Ramos (cell line): Measurements from ENCODE around the gene ASB14.

Experiments used
- in situ Hi-C: fragments of 300-500 bp; cut with MboI; formaldehyde crosslinking; loops from one replicate; pipeline ENCODE4 v1.14.3; 2022; ENCODE audit warnings: low sequenced_read_pairs; ENCODE audit not compliant: unreplicated experiment

The ASB14 gene

GRCh38 chr3:57261929-57262328 lies 30.6 kb downstream of the ASB14 start:
- in situ Hi-C loops, result no loop called here

DNA sequence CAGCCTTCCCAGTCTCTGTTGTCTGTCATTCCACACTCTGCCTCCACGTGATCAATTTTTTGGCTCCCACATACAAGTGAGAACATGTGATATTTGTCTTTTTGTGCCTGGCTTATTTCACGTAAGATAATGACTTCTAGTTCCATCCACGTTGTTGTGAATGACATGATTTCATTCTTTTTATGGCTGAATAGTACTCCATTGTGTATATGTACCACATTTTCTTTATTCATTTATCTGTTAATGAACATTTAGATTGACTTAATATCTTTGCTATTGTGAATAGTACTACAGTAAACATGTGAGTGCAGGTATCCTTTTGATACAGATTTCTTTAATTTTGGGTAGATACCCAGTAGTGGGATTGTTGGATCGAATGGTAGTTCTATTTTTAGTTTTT lies 31.4 kb downstream of the ASB14 start:
- in situ Hi-C loops, result no loop called here

GRCh38 chr3:57257678-57258077 lies 34.8 kb downstream of the ASB14 start:
- in situ Hi-C loops, result no loop called here

- in situ Hi-C loops, result no loop called here
These were observed 35.6 kb downstream of the ASB14 start for GRCh38 chr3:57256844-57257243.

- in situ Hi-C loops, result no loop called here
These were observed 40.1 kb downstream of the ASB14 start for GRCh38 chr3:57252404-57252803.

- in situ Hi-C loops, result no loop called here
These were observed 47.5 kb downstream of the ASB14 start for GRCh38 chr3:57244946-57245345.

DNA sequence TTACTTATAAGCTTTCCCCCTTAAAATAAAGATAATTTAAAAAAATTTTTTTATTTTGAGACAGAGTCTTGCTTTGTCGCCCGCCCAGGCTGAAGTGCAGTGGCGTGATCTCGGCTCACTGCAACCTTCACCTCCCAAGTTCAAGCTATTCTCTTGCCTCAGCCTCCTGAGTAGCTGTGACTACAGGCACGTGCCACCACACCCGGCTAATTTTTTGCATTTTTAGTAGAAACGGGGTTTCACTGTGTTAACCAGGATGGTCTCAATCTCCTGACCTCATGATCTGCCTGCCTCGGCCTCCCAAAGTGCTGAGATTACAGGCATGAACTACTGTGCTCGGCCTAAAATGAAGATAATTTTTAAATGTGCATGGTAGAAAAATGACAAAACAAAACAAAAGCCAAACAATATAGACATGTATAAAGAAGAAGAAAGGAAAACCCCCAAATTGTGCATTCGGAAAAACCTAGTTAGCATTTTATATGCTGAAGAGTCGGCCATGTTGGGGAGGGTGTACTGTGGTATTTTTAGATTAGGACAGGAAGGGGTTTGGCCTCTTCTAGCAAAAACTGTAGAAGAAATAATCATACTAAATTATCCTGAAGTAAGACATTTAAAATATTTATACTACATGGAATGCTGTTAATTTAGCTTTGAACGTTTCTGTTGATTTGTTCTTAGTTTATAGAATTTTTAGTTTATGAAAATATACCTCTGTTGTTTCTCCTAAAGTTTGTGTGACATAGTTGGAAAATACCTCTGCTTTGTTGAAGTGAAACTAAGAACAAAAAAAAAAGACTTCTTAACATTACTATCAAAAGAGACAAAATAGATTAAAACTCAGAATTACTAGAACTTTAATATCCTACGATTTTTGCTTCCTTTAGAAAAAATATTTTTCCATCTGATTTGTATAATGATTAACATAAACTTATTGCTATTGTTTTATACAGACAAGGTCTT lies 57.6 kb downstream of the ASB14 start:
- in situ Hi-C loops, result no loop called here

DNA sequence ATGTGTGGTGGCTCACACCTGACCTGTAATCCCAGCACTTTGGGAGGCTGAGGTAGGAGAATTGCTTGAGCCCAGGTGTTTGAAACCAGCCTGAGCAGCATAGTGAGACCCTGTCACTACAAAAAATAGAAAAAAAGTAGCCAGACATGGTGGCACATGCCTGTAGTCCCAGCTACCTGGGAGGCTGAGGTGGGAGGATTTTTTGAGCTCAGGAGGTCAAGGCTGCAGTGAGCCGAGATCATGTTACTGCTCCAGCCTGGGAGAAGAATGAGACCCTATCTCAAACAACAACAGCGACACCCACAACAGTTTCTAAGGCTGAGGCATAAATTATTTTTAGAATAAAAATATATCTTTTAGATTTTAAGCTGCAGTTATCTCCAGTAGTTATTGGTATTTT lies 58.7 kb downstream of the ASB14 start:
- in situ Hi-C loops, result no loop called here

DNA sequence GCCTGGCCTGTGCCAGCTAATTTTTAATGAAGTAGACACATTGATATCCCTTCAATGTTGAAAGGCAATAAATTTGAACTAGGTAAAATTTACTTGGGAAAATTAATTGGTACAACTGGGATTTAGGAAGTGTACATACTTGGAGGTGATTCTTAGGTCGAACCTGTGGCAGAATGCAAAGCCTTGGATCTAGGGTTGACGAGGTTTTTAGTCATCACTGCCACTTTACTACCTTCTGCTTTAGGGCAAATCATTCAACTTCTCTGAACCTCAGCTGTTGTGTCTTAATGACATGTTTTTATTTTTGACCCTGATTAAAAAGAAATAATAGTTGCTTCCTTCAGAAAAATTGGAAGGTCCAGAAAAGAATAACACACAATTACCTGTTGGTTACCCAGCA lies 62.5 kb downstream of the ASB14 start:
- in situ Hi-C loops, result no loop called here

GRCh38 chr3:57227930-57228751 lies 64.3 kb downstream of the ASB14 start:
- in situ Hi-C loops, result no loop called here

GRCh38 chr3:57227204-57227929 lies 65.1 kb downstream of the ASB14 start, which contains the start of gene APPL1:
APPL1 (plus strand) TSS chr3:57227729; CDS start chr3:57227884, 155 bp downstream.
- in situ Hi-C loops, result no loop called here

DNA sequence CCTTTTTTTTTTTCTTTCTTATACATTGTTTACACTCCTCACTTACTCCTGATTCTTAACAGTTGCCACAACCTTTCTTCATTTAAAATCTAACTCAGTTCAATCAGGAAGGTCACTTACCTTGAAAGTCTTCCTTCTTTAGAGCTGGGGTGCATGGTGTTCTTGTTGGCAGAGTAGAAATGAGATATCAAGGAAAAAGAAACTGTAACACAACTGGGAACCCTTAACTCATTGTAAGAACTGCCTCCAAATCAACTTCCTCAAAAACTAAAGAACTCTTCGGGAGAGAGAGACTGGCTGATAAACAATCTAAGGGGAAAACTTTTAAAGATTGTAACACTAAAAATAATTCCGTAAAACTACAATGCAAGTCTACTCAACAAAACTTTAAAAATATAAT lies 66.3 kb downstream of the ASB14 start:
- in situ Hi-C loops, result no loop called here

GRCh38 chr3:57224856-57225255 lies 67.6 kb downstream of the ASB14 start:
- in situ Hi-C loops, result no loop called here

- in situ Hi-C loops, result no loop called here
These were observed 70.6 kb downstream of the ASB14 start for GRCh38 chr3:57221883-57222282.
